ENCODE results near the gene TULP4. TPM values are rescaled to one million over a fixed set of nuclear protein-coding genes. Genes with fewer than 3 reads are reported as not detected.
"Not testable (repeated sequence)": the region's sequence is repeated elsewhere in the genome, so short reads cannot be mapped to it uniquely, and the experiment has no call there.

Gene TULP4
- total RNA-seq, 1 experiment from 2014 or later = 64.6 TPM

GRCh38 chr6:158338311-158339112, 26.2 kb downstream of the TULP4 start:
- no peaks in the 10 kb centered on the region for H3K9me3 ChIP-seq (ENCODE audit: control insufficient read depth, low read depth, low read length)
- no peak overlapping the region for H2BK120ac ChIP-seq (ENCODE audit: low read depth, low read length, poor library complexity, severe bottlenecking)
- no peak overlapping the region for H3K4ac ChIP-seq (ENCODE audit: low read depth, low read length)
- H4K5ac ChIP-seq (ENCODE audit: insufficient read length, low read depth, low read length) = no peak overlapping the region
- no peak overlapping the region for H3K4me2 ChIP-seq (ENCODE audit: insufficient read depth, insufficient read length, low read length)
- no peak overlapping the region for H3K27ac ChIP-seq (ENCODE audit: insufficient read length, low read depth, low read length)
- Mint-ChIP-seq H3K9me3 (peaks cover 3 to 19% of the 10 kb centered on the region in 2 experiments), H3K27ac (peak overlapping the region; percentile 93 to 97 (median 96)), H3K36me3 (ENCODE audit: insufficient read depth in 1 of 3, low read depth in 3 of 3) (peaks cover 5 to 16% (median 11%) of the 10 kb centered on the region in 3 experiments; a peak in 6 of 7 replicates), H3K4me1 (peaks cover 65 to 70% of the 10 kb centered on the region in 2 experiments), H3K4me3 (peak overlapping the region; percentile 37 to 49; a peak in 3 of 5 replicates), H3K27me3 (ENCODE audit: low read depth) (no peaks in the 10 kb centered on the region)
- no peak overlapping the region for H3K9ac ChIP-seq (ENCODE audit: extremely low read depth, insufficient read length, low read length)
- H3K79me1 ChIP-seq (ENCODE audit: insufficient read depth, low read depth, low read length, poor library complexity, severe bottlenecking) = no peaks in the 10 kb centered on the region
- H2AK5ac ChIP-seq (ENCODE audit: insufficient read length, low read length) = no peak overlapping the region
- no peak overlapping the region for H3K56ac ChIP-seq (ENCODE audit: insufficient read length, low read depth, low read length)
- no peaks in the 10 kb centered on the region for H3K23me2 ChIP-seq (ENCODE audit: insufficient read length, low read depth, low read length, poor library complexity, severe bottlenecking)
- no peak overlapping the region for H4K8ac ChIP-seq (replicated peaks; ENCODE audit: insufficient read length, low read depth, low read length)
- H2BK12ac ChIP-seq (ENCODE audit: insufficient read length, low read depth, low read length) = peak overlapping the region; percentile 58
- H3K27me3 ChIP-seq (ENCODE audit: insufficient read depth, low read length) = no peaks in the 10 kb centered on the region
- H3K4me1 ChIP-seq (ENCODE audit: insufficient read depth, low read length) = peaks cover 14% of the 10 kb centered on the region; the same call in 1 of the 2 replicates
- DNase-seq = no peak
- H3T11ph ChIP-seq (ENCODE audit: low read length) = peak overlapping the region; percentile 8
- peak overlapping the region; percentile 4 for H4K91ac ChIP-seq (ENCODE audit: insufficient read length, low read depth, low read length)
- no CpG with 5 or more reads among the region's 5 CpGs for WGBS (ENCODE audit: extremely low coverage, insufficient read length, low lambda C conversion rate)
- no peak overlapping the region for H2AFZ ChIP-seq (ENCODE audit: low read length)
- no peak overlapping the region for H3K14ac ChIP-seq (ENCODE audit: insufficient read depth, low read length)
- no peak for TF ChIP-seq CTCF (conservative IDR thresholded peaks at IDR 0.05)
- H3K18ac ChIP-seq (ENCODE audit: insufficient read length, low read depth, low read length) = no peak overlapping the region
- no peaks in the 10 kb centered on the region for H4K20me1 ChIP-seq (ENCODE audit: control insufficient read depth, insufficient read depth, insufficient read length)
- no peak overlapping the region for H3K23ac ChIP-seq (ENCODE audit: insufficient read length, low read depth, low read length)
- H2BK15ac ChIP-seq (ENCODE audit: low read depth, low read length) = peak overlapping the region; percentile 6; the same call in 1 of the 2 replicates
- no peak overlapping the region for H2BK20ac ChIP-seq (ENCODE audit: low read depth, low read length, poor library complexity, severe bottlenecking)
- H2BK5ac ChIP-seq (ENCODE audit: insufficient read length, low read length) = peak overlapping the region; percentile 44
- H3K79me2 ChIP-seq (ENCODE audit: insufficient read depth, low read length) = peaks cover 3% of the 10 kb centered on the region; the same call in 1 of the 2 replicates

GRCh38 chr6:158339197-158339596, 26.9 kb downstream of the TULP4 start:
- H4K5ac ChIP-seq (ENCODE audit: insufficient read length, low read depth, low read length); H2AFZ ChIP-seq (ENCODE audit: low read length); H3K23me2 ChIP-seq (ENCODE audit: insufficient read length, low read depth, low read length, poor library complexity, severe bottlenecking); H3K18ac ChIP-seq (ENCODE audit: insufficient read length, low read depth, low read length); H3K56ac ChIP-seq (ENCODE audit: insufficient read length, low read depth, low read length); H2BK20ac ChIP-seq (ENCODE audit: low read depth, low read length, poor library complexity, severe bottlenecking); H3K4me2 ChIP-seq (ENCODE audit: insufficient read depth, insufficient read length, low read length); H3K9me3 ChIP-seq (ENCODE audit: control insufficient read depth, low read depth, low read length); H3K27me3 ChIP-seq (ENCODE audit: insufficient read depth, low read length); H3K79me2 ChIP-seq (ENCODE audit: insufficient read depth, low read length); H3K27ac ChIP-seq (ENCODE audit: insufficient read length, low read depth, low read length); H3K9ac ChIP-seq (ENCODE audit: extremely low read depth, insufficient read length, low read length); H4K20me1 ChIP-seq (ENCODE audit: control insufficient read depth, insufficient read depth, insufficient read length); H3K79me1 ChIP-seq (ENCODE audit: insufficient read depth, low read depth, low read length, poor library complexity, severe bottlenecking); H4K8ac ChIP-seq (replicated peaks; ENCODE audit: insufficient read length, low read depth, low read length); H2BK120ac ChIP-seq (ENCODE audit: low read depth, low read length, poor library complexity, severe bottlenecking); H4K91ac ChIP-seq (ENCODE audit: insufficient read length, low read depth, low read length); H2BK12ac ChIP-seq (ENCODE audit: insufficient read length, low read depth, low read length); H3K27me3 Mint-ChIP-seq (ENCODE audit: low read depth); H2BK5ac ChIP-seq (ENCODE audit: insufficient read length, low read length); H3T11ph ChIP-seq (ENCODE audit: low read length); H2AK5ac ChIP-seq (ENCODE audit: insufficient read length, low read length); H3K14ac ChIP-seq (ENCODE audit: insufficient read depth, low read length); H2BK15ac ChIP-seq (ENCODE audit: low read depth, low read length); H3K23ac ChIP-seq (ENCODE audit: insufficient read length, low read depth, low read length); H3K4ac ChIP-seq (ENCODE audit: low read depth, low read length): not testable (repeated sequence)
- peaks cover 72 to 74% of the 10 kb centered on the region in 2 experiments for H3K4me1 Mint-ChIP-seq
- no CpG with 5 or more reads among the region's 10 CpGs for WGBS (ENCODE audit: extremely low coverage, insufficient read length, low lambda C conversion rate)
- peak overlapping the region; percentile 93 to 97 (median 96) for H3K27ac Mint-ChIP-seq
- peaks cover 2 to 19% (median 15%) of the 10 kb centered on the region in 3 experiments; a peak in 5 of 7 replicates for H3K36me3 Mint-ChIP-seq (ENCODE audit: insufficient read depth in 1 of 3, low read depth in 3 of 3)
- peaks cover 3 to 24% of the 10 kb centered on the region in 2 experiments for H3K9me3 Mint-ChIP-seq
- peak; percentile 84 for DNase-seq
- peaks cover 14% of the 10 kb centered on the region; the same call in 1 of the 2 replicates for H3K4me1 ChIP-seq (ENCODE audit: insufficient read depth, low read length)
- H3K4me3 Mint-ChIP-seq = peak overlapping the region; percentile 37 to 49; a peak in 4 of 5 replicates

Measured in H9 (cell line).